WTC11 (cell line): ENCODE results near the gene CD84.
"Not testable (repeated sequence)": the region's sequence is repeated elsewhere in the genome, so short reads cannot be mapped to it uniquely, and the experiment has no call there.

Experiments
- FOXP1 ChIP-seq: sonication (generic); formaldehyde crosslinking; IDR thresholded peaks from 2 replicates; pipeline ENCODE4 v1.8.0; 2022; ENCODE audit warnings: missing genetic modification reagents, mild to moderate bottlenecking, moderate library complexity, borderline replicate concordance
- IRF2 ChIP-seq: sonication (generic); formaldehyde crosslinking; IDR thresholded peaks from 2 replicates; pipeline ENCODE4 v1.8.0; 2022; ENCODE audit warnings: low read depth, missing genetic modification reagents, borderline replicate concordance
- JUN ChIP-seq: sonication (generic); formaldehyde crosslinking; IDR thresholded peaks from 2 replicates; pipeline ENCODE4 v1.8.0; 2023; ENCODE audit warnings: mild to moderate bottlenecking, missing genetic modification reagents
- NR2C2 ChIP-seq: sonication (generic); formaldehyde crosslinking; IDR thresholded peaks from 2 replicates; pipeline ENCODE4 v1.8.0; 2022; ENCODE audit warnings: mild to moderate bottlenecking, missing genetic modification reagents
- TCF7 ChIP-seq: sonication (generic); formaldehyde crosslinking; IDR thresholded peaks from 2 replicates; pipeline ENCODE4 v1.8.0; 2022; ENCODE audit warnings: mild to moderate bottlenecking, low read depth, missing genetic modification reagents, moderate library complexity
- TF ChIP-seq, protein P1 (sequence below): sonication (generic); formaldehyde crosslinking; IDR thresholded peaks from 2 replicates; pipeline ENCODE4 v1.8.0; 2022; ENCODE audit warnings: mild to moderate bottlenecking, missing genetic modification reagents
- TF ChIP-seq, protein P2 (sequence below): fragments of 200-600 bp; IDR thresholded peaks from 2 replicates; pipeline ENCODE4 v1.8.0; 2022; ENCODE audit warnings: antibody characterized with exemption
- TF ChIP-seq, protein P3 (sequence below): sonication (generic); formaldehyde crosslinking; IDR thresholded peaks from 2 replicates; pipeline ENCODE4 v1.8.1; 2023; ENCODE audit warnings: mild to moderate bottlenecking, missing genetic modification reagents, moderate library complexity

DNA sequence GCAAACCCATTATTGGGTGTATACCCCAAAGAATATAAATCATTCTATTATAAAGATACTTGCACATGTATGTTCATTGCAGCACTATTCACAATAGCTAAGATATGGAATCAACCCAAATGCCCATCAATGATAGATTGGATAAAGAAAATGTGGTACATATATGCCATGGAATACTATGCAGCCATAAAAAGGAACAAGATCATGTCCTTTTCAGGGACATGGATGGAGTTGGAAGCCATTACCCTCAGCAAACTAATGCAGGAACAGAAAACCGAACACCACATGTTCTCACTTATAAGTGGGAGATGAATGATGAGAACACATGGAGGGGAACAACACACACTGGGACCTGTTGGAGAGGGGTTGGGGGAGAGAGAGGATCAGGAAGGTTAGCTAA, 16.1 kb downstream of the CD84 start:
- TF ChIP-seq JUN, TCF7, FOXP1, NR2C2, IRF2 (CRISPR knock-in tag): not testable (repeated sequence)
- TF ChIP-seq, protein P1, sequence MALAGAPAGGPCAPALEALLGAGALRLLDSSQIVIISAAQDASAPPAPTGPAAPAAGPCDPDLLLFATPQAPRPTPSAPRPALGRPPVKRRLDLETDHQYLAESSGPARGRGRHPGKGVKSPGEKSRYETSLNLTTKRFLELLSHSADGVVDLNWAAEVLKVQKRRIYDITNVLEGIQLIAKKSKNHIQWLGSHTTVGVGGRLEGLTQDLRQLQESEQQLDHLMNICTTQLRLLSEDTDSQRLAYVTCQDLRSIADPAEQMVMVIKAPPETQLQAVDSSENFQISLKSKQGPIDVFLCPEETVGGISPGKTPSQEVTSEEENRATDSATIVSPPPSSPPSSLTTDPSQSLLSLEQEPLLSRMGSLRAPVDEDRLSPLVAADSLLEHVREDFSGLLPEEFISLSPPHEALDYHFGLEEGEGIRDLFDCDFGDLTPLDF = not testable (repeated sequence)
- TF ChIP-seq, protein P2, sequence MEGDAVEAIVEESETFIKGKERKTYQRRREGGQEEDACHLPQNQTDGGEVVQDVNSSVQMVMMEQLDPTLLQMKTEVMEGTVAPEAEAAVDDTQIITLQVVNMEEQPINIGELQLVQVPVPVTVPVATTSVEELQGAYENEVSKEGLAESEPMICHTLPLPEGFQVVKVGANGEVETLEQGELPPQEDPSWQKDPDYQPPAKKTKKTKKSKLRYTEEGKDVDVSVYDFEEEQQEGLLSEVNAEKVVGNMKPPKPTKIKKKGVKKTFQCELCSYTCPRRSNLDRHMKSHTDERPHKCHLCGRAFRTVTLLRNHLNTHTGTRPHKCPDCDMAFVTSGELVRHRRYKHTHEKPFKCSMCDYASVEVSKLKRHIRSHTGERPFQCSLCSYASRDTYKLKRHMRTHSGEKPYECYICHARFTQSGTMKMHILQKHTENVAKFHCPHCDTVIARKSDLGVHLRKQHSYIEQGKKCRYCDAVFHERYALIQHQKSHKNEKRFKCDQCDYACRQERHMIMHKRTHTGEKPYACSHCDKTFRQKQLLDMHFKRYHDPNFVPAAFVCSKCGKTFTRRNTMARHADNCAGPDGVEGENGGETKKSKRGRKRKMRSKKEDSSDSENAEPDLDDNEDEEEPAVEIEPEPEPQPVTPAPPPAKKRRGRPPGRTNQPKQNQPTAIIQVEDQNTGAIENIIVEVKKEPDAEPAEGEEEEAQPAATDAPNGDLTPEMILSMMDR = not testable (repeated sequence)
- TF ChIP-seq, protein P3, sequence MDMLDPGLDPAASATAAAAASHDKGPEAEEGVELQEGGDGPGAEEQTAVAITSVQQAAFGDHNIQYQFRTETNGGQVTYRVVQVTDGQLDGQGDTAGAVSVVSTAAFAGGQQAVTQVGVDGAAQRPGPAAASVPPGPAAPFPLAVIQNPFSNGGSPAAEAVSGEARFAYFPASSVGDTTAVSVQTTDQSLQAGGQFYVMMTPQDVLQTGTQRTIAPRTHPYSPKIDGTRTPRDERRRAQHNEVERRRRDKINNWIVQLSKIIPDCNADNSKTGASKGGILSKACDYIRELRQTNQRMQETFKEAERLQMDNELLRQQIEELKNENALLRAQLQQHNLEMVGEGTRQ (CRISPR knock-in tag) = not testable (repeated sequence)
